ENCODE results near the gene KRT37. TPM values are rescaled to one million over a fixed set of nuclear protein-coding genes. Genes with fewer than 3 reads are reported as not detected.
A peak's percentile ranks its signal among the peaks of the same experiment; 100 is the strongest.

The KRT37 gene
- total RNA-seq, 4 donors from 2014 or later: not detected

DNA sequence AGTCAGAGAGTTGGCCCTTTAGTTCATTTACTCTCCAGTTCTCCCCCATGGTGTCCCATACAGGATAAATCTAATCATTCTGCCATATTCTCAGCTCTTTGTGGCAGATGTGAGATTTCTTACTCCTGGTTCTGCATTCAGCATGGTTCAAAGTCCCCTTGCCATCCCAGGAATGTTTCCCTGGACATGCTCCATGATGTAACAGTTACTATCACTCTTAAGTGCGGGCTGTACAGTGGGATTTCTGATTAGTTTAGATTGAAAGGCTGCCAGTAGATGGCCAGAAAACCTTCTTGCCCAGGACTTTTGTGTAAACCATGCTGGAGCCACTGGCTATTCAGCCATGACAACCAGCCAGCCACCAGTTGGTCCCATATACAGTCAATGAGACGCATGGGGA, 10.4 kb downstream of the KRT37 start:
- Histone ChIP-seq H3K4me3 (replicated peaks in 1 of 3) (no peak overlapping the region), H3K27ac (no peak overlapping the region), H3K4me1 (peaks cover 0 to 14% of the 10 kb centered on the region in 2 donors), H3K9me3 (no peaks in the 10 kb centered on the region), H3K27me3 (no peaks in the 10 kb centered on the region), H3K36me3 (no peaks in the 10 kb centered on the region)
- intact Hi-C loops (cut with DNase I): no loop called here
- DNase-seq: no peak
- no peak for TF ChIP-seq POLR2A (IDR thresholded peaks at IDR 0.05)
- no peak for TF ChIP-seq CTCF (IDR thresholded peaks at IDR 0.05)
- 95 to 100% methylated on average over 2 of the region's 2 CpGs for WGBS, 2 donors

GRCh38 chr17:41413353-41413957, 10.9 kb downstream of the KRT37 start:
- no peak overlapping the region for H3K4me3 ChIP-seq (replicated peaks in 1 of 3)
- peak; percentile 58 to 62 for DNase-seq
- 34 to 46% methylated on average over 5 of the region's 5 CpGs for WGBS, 2 donors
- no peak overlapping the region for H3K27ac ChIP-seq
- no peaks in the 10 kb centered on the region for H3K36me3 ChIP-seq
- no peaks in the 10 kb centered on the region for H3K27me3 ChIP-seq
- intact Hi-C loops (cut with DNase I): no loop called here
- TF ChIP-seq CTCF (IDR thresholded peaks at IDR 0.05) (no peak), POLR2A (IDR thresholded peaks at IDR 0.05) (no peak)
- H3K9me3 ChIP-seq: no peaks in the 10 kb centered on the region
- H3K4me1 ChIP-seq: peaks cover 0 to 14% of the 10 kb centered on the region in 2 donors

DNA sequence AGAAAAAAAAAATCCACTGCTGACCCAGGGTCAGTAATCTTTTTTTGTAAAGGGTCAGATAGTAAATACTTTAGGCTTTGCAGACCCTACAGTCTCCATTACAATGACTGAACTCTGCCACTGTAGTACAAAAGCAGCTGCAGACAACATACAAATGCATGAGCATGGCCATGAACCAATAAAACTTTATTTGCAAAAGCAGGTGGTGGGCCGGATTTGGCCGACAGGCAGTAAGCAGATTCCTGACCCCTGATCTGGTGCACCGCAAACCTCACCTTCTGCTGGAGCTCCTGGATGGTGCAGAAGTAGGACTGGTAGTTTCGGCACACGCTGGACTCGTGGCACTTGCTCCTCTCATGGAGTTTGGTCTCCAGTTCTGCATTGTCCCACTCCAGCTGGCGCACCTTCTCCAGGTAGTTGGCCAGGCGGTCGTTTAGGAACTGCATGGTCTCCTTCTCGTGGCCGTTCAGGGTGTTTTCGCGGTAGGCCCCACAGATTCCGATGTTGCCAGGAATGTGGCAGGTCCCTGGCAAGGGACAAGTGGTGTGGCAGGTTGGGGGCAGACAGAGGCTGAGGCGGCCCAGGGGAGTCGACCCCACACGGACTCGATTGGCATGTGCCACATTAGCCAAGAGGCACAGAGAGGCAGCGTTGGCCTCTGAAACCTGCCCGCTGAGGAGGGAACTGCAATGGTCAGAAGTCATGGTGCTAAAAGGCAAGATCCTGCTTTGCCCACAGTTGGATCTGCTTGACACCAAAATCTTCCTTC, 13.1 kb downstream of the KRT37 start:
- Histone ChIP-seq H3K4me3 (replicated peaks in 1 of 3) (no peak overlapping the region), H3K36me3 (no peaks in the 10 kb centered on the region), H3K4me1 (peaks cover 0 to 8% of the 10 kb centered on the region in 2 donors), H3K27me3 (no peaks in the 10 kb centered on the region), H3K27ac (no peak overlapping the region), H3K9me3 (no peaks in the 10 kb centered on the region)
- no peak for TF ChIP-seq POLR2A (IDR thresholded peaks at IDR 0.05)
- TF ChIP-seq CTCF (IDR thresholded peaks at IDR 0.05): no peak
- 95 to 97% methylated on average over 18 of the region's 20 CpGs for WGBS, 2 donors
- intact Hi-C loops (cut with DNase I): no loop called here
- no peak for DNase-seq

DNA sequence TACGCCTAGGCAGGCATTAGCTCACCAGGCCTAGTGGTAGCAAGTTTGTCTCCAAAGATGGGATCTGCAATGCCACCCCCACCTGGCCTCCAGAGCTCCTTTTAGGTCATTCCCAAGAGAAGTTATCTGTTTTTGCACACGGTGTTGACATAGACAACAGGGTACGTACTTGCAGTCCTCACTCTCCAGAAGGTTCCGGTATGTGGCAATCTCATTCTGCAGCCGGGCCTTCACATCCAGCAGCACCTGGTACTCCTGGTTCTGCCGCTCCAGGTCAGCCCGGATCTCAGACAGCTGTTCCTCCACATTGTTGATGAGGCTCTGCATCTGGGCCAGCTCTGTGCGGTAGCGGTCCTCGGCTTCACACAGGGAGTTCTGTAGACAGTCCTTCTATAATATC, 17.2 kb downstream of the KRT37 start:
- intact Hi-C loops (cut with DNase I): no loop called here
- Histone ChIP-seq H3K4me3 (replicated peaks in 1 of 3) (no peak overlapping the region), H3K36me3 (no peaks in the 10 kb centered on the region), H3K27me3 (no peaks in the 10 kb centered on the region), H3K4me1 (peaks cover 3 to 10% of the 10 kb centered on the region in 2 donors), H3K27ac (no peak overlapping the region), H3K9me3 (no peaks in the 10 kb centered on the region)
- DNase-seq: no peak
- WGBS, 2 donors: 93 to 96% methylated on average over 10 of the region's 10 CpGs
- no peak for TF ChIP-seq POLR2A (IDR thresholded peaks at IDR 0.05)
- TF ChIP-seq CTCF (IDR thresholded peaks at IDR 0.05): no peak

GRCh38 chr17:41406205-41406604, 18.2 kb downstream of the KRT37 start:
- Histone ChIP-seq H3K9me3 (no peaks in the 10 kb centered on the region), H3K27me3 (no peaks in the 10 kb centered on the region), H3K4me3 (replicated peaks in 1 of 3) (no peak overlapping the region), H3K27ac (no peak overlapping the region), H3K36me3 (no peaks in the 10 kb centered on the region), H3K4me1 (peaks cover 3 to 10% of the 10 kb centered on the region in 2 donors)
- TF ChIP-seq POLR2A (IDR thresholded peaks at IDR 0.05): no peak
- no peak for TF ChIP-seq CTCF (IDR thresholded peaks at IDR 0.05)
- DNase-seq: no peak
- WGBS, 2 donors: 58 to 65% methylated on average over 5 of the region's 5 CpGs
- intact Hi-C loops (cut with DNase I): no loop called here

All from thyroid gland (tissue), 4 donors.